ENCODE data around the gene TNP1. TPM values are rescaled to one million over a fixed set of nuclear protein-coding genes. Genes with fewer than 3 reads are reported as not detected.

The TNP1 gene
- polyA plus RNA-seq, 3 donors, result not detected

DNA sequence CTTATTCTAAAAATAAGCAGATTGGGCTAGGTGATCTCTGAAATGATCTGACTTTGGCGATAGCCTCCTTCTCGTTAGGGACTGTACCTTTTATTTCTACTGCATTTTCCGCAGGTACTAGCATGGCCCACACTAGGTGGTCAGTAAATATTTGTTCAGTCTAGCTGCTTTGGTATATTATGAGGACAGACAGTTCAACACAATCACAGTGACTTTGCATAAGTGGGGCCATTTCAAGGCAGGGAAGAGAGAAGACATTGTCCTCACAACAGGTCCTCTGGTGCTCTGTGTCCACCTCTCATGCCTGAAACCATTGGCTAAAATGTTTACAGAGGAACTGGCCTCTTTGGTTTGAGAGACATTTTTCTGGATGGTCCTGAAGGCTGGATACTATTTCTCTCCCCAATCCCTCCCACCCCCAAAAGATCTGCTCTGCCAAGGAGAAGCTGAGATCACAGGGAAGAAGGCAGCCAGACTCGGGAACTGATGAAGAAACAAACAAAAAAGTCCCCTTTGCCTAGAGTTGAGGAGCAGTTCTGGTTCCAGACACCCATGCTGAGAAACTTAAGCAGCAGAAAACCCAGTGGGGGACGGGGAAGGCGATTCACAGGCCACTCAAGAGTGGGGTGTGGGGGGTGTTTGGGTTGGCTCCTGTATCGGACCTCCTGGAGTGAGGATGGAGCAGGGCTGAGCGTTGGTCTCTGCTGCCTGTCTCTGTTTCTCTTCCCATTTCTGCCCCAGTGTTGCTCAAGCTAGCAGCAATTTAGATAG lies 2.9 kb upstream of the TNP1 start:
- H3K4me2 ChIP-seq (replicated peaks; ENCODE audit: extremely low read depth, low read length, poor library complexity, severe bottlenecking), result no peak overlapping the region
- H3K27me3 Mint-ChIP-seq (ENCODE audit: low read depth in 3 of 3), result peaks cover 0 to 11% (median 10%) of the 10 kb centered on the region in 3 donors
- H4K20me1 ChIP-seq (ENCODE audit: insufficient read depth, low read length), result no peaks in the 10 kb centered on the region
- no peak overlapping the region for H3K4me3 ChIP-seq (replicated peaks in 1 of 3; ENCODE audit: low read depth in 2 of 3, low read length in 3 of 3)
- H3K36me3 ChIP-seq (replicated peaks in 1 of 2; ENCODE audit: control insufficient read depth in 1 of 2, insufficient read depth in 2 of 2, low read length in 2 of 2), result no peaks in the 10 kb centered on the region
- no peak overlapping the region for H3K27ac ChIP-seq (ENCODE audit: low read depth in 1 of 2, low read length in 2 of 2)
- no peaks in the 10 kb centered on the region for H3K4me1 ChIP-seq (ENCODE audit: control insufficient read depth in 1 of 2, insufficient read depth in 2 of 2, low read length in 2 of 2)
- H3K79me2 ChIP-seq (ENCODE audit: insufficient read depth, low read length), result no peaks in the 10 kb centered on the region
- H3K4me3 Mint-ChIP-seq, result no peak overlapping the region
- peaks cover 0 to 4% (median 0%) of the 10 kb centered on the region in 7 donors for H3K9me3 Mint-ChIP-seq
- no peak overlapping the region for H3K9ac ChIP-seq (ENCODE audit: insufficient read depth, low read length, poor library complexity, severe bottlenecking)
- H3K36me3 Mint-ChIP-seq, result no peaks in the 10 kb centered on the region
- DNase-seq, result no peak
- H3K4me1 Mint-ChIP-seq, result no peaks in the 10 kb centered on the region
- H2AFZ ChIP-seq (ENCODE audit: insufficient read depth, low read depth, low read length, poor library complexity, severe bottlenecking), result no peak overlapping the region
- TF ChIP-seq, protein P1, sequence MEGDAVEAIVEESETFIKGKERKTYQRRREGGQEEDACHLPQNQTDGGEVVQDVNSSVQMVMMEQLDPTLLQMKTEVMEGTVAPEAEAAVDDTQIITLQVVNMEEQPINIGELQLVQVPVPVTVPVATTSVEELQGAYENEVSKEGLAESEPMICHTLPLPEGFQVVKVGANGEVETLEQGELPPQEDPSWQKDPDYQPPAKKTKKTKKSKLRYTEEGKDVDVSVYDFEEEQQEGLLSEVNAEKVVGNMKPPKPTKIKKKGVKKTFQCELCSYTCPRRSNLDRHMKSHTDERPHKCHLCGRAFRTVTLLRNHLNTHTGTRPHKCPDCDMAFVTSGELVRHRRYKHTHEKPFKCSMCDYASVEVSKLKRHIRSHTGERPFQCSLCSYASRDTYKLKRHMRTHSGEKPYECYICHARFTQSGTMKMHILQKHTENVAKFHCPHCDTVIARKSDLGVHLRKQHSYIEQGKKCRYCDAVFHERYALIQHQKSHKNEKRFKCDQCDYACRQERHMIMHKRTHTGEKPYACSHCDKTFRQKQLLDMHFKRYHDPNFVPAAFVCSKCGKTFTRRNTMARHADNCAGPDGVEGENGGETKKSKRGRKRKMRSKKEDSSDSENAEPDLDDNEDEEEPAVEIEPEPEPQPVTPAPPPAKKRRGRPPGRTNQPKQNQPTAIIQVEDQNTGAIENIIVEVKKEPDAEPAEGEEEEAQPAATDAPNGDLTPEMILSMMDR (IDR thresholded peaks at IDR 0.05), result no peak
- no peaks in the 10 kb centered on the region for H3K9me3 ChIP-seq (replicated peaks in 1 of 2; ENCODE audit: control insufficient read depth in 1 of 2, insufficient read depth in 1 of 2, low read length in 2 of 2)
- 80% methylated on average over 7 of the region's 8 CpGs for WGBS (ENCODE audit: insufficient coverage)
- H3K27me3 ChIP-seq (ENCODE audit: control insufficient read depth in 2 of 2, insufficient read depth in 2 of 2, low read length in 2 of 2), result no peaks in the 10 kb centered on the region
- intact Hi-C loops (cut with micrococcal nuclease), result no loop called here
- no peak overlapping the region for H3K27ac Mint-ChIP-seq

DNA sequence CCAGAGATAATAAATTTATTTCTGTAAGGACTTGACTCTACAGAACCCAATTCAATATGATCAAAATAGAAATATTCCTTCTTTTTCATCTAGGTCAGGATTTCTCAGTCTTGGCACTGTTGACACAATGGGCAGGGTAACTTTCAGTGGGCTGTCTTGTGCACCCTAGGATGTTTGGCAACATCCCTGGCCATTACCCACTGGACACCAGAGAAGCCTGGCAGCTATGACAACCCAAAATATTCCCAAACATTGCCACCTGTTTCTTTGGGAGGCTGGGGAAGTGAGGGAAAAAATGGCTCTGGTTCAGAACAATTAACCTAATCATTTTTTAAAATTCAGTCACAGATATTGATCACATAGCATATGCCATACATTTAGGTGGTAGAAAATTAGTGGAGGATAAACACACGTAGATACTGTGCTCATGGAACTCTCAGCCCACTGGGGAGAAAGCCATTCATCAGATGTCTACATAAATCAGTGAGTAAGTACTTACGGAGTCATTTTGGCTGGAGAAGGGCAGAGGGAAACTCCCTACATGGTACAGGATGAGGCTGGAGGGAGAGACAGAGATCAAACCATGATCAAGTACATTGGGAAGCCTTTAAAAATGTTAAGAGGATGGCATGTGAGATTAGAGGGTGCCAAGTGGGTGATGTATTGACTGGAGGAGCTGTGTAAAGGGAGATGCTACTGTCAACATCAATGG lies 718 bp upstream of the TNP1 start:
- no peak overlapping the region for H3K27ac ChIP-seq (ENCODE audit: low read depth in 1 of 2, low read length in 2 of 2)
- no peaks in the 10 kb centered on the region for H3K4me1 ChIP-seq (ENCODE audit: control insufficient read depth in 1 of 2, insufficient read depth in 2 of 2, low read length in 2 of 2)
- no peaks in the 10 kb centered on the region for H3K36me3 ChIP-seq (replicated peaks in 1 of 2; ENCODE audit: control insufficient read depth in 1 of 2, insufficient read depth in 2 of 2, low read length in 2 of 2)
- no peak overlapping the region for H3K4me2 ChIP-seq (replicated peaks; ENCODE audit: extremely low read depth, low read length, poor library complexity, severe bottlenecking)
- no peak overlapping the region for H3K27ac Mint-ChIP-seq
- H2AFZ ChIP-seq (ENCODE audit: insufficient read depth, low read depth, low read length, poor library complexity, severe bottlenecking), result no peak overlapping the region
- H3K27me3 Mint-ChIP-seq (ENCODE audit: low read depth in 3 of 3), result peaks cover 1 to 11% (median 10%) of the 10 kb centered on the region in 3 donors
- H3K9me3 Mint-ChIP-seq, result no peaks in the 10 kb centered on the region
- TF ChIP-seq, protein P1 (IDR thresholded peaks at IDR 0.05), result no peak
- intact Hi-C loops (cut with micrococcal nuclease), result no loop called here
- H3K4me3 ChIP-seq (replicated peaks in 1 of 3; ENCODE audit: low read depth in 2 of 3, low read length in 3 of 3), result no peak overlapping the region
- H3K4me3 Mint-ChIP-seq, result no peak overlapping the region
- H3K27me3 ChIP-seq (ENCODE audit: control insufficient read depth in 2 of 2, insufficient read depth in 2 of 2, low read length in 2 of 2), result no peaks in the 10 kb centered on the region
- H3K9me3 ChIP-seq (replicated peaks in 1 of 2; ENCODE audit: control insufficient read depth in 1 of 2, insufficient read depth in 1 of 2, low read length in 2 of 2), result no peaks in the 10 kb centered on the region
- no peaks in the 10 kb centered on the region for H4K20me1 ChIP-seq (ENCODE audit: insufficient read depth, low read length)
- no peaks in the 10 kb centered on the region for H3K4me1 Mint-ChIP-seq
- DNase-seq, result no peak
- 80% methylated on average over 1 of the region's 2 CpGs for WGBS (ENCODE audit: insufficient coverage)
- H3K79me2 ChIP-seq (ENCODE audit: insufficient read depth, low read length), result no peaks in the 10 kb centered on the region
- no peaks in the 10 kb centered on the region for H3K36me3 Mint-ChIP-seq
- no peak overlapping the region for H3K9ac ChIP-seq (ENCODE audit: insufficient read depth, low read length, poor library complexity, severe bottlenecking)

Data from CD14-positive monocyte (primary cell).